ENCODE measurements around the gene HAUS1.
"Not testable (repeated sequence)": the region's sequence is repeated elsewhere in the genome, so short reads cannot be mapped to it uniquely, and the experiment has no call there.

Gene HAUS1

GRCh38 chr18:46152808-46153617 is 48.8 kb downstream of the HAUS1 start:
- TF ChIP-seq CTCF (conservative IDR thresholded peaks at IDR 0.05) = no peak
- H3K27ac ChIP-seq = no peak overlapping the region

GRCh38 chr18:46155641-46156051 is 51.5 kb downstream of the HAUS1 start:
- TF ChIP-seq CTCF (conservative IDR thresholded peaks at IDR 0.05) = no peak
- H3K27ac ChIP-seq = no peak overlapping the region

DNA sequence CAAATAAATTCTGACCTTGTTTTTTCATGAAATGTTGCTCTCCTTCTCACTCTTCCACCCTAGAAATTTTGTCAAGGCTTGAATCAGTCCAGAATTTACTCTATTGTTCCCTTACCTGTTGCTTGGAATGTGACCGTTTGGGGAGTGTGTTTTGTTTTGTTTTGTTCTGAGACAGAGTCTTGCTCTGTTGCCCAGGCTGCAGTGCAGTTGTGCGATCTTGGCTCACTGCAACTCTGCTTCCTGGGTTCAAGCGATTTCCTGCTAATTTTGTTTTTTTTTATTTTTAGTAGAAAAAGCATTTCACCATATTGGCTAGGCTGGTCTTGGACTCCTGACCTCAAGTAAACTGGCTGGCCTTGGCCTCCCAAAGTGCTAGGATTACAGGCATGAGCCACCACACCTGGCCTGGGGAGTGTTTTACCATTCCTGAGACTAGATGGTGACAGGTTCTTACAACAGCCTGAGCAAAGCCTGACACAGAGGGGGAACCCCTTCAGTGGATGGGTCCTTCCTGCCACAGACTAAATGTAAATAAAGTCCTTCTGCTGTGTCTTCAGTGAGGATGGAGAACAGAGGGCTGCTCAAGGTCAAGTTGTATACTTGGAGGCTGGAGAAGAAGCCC is 52.0 kb downstream of the HAUS1 start:
- no peak for TF ChIP-seq CTCF (conservative IDR thresholded peaks at IDR 0.05)
- H3K27ac ChIP-seq = no peak overlapping the region

DNA sequence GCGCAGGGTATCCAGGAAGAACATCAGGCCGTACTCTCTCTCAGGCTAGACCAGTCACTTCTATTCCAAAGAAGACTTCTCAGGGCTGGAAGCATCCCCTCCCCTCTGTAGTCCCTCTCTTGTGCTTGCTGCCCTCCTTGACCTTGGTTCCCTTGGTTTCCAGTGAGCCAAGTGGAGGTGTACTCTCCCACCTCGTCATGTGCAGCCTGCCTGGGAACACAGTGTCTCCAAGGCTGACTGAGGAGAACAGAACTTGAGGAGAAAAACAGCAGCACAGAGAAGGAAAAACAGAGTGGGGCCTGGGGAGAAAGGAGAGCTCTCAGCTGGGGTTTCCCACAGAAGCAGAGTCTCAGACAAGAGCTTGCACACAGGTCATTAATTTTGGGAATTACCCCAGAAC is 52.7 kb downstream of the HAUS1 start:
- no peak for TF ChIP-seq CTCF (conservative IDR thresholded peaks at IDR 0.05)

DNA sequence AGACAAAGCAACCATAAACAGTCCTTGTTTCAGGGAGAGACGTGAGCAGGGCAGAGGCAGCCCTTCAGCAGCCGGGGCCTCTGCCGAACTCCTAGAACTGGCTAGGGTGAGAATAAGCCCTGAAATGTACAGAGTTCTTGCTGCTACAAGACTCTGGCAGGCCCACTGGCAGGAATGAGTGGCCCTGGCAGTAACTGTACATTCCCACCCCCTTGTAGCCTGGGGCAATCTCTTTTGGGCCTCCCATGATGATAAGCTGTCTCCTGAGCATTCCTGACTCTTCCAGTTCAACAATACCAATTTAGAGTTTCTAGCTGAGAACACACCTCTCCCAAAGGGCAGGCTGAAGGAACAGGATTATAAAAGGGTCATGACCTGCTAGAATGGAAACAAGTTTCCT is 54.3 kb downstream of the HAUS1 start:
- TF ChIP-seq CTCF (conservative IDR thresholded peaks at IDR 0.05) = no peak
- no peak overlapping the region for H3K27ac ChIP-seq

More for the DNA sequence above, 52.7 kb downstream of the HAUS1 start:
- no peak overlapping the region for H3K27ac ChIP-seq

- TF ChIP-seq CTCF (conservative IDR thresholded peaks at IDR 0.05) = no peak
- H3K27ac ChIP-seq = no peak overlapping the region
Measured at GRCh38 chr18:46160050-46160798, 56.0 kb downstream of the HAUS1 start.

DNA sequence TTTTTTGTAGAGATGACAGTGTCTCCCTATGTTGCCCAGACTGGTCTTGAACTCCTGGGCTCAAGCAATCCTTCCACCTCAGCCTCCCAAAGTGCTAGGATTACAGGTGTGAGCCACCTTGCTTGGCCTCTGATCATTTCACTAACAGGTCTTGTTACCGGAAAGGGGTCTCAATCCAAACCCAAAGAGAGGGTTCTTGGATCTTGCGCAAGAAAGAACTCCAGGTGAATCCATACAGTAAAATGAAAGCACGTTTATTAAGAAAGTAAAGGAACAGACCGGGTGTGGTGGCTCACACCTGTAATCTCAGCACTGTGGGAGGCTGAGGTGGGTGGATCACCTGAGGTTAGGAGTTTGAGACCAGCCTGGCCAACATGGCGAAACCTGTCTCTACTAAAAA is 56.7 kb downstream of the HAUS1 start:
- H3K27ac ChIP-seq = not testable (repeated sequence)
